SK-N-SH (cell line): ENCODE results near the gene ARHGAP40. TPM values are rescaled to one million over a fixed set of nuclear protein-coding genes. Genes with fewer than 3 reads are reported as not detected.

ENCODE experiments used
- CTCF ChIA-PET: fragments of 300-600, 350-600 bp; formaldehyde crosslinking; extraction: SDS; loops from one replicate; lab custom pipeline; 2021; lab: Yijun Ruan, JAX
- POLR2A ChIA-PET: fragments of 350-600 bp; sonication (Branson Sonifier 250); formaldehyde crosslinking; extraction: SDS; loops from one replicate; lab custom pipeline; 2020; ENCODE audit warnings: antibody characterized with exemption, inconsistent platforms; lab: Yijun Ruan, JAX
- DNase-seq: peaks from one replicate; pipeline ENCODE4 v3.0.0; 2012
- H2AFZ ChIP-seq: fragments of 200-600 bp; sonication (generic); 2 replicates; pipeline ENCODE4 v1.8.1; 2016; ENCODE audit warnings: antibody characterized with exemption, mild to moderate bottlenecking, low read depth
- H3F3A ChIP-seq: fragments of 200-600 bp; sonication (generic); replicated peaks from 2 replicates; pipeline ENCODE3; 2016; ENCODE audit warnings: antibody characterized with exemption, mild to moderate bottlenecking; ENCODE audit not compliant: insufficient read depth
- H3K27ac ChIP-seq, 2 experiments: fragments of 200-500 bp in 1 of 2; fragments of 200-600 bp in 1 of 2; sonication (Bioruptor generic) in 1 of 2; sonication (generic), shearing (Covaris generic) in 1 of 2; 2 replicates each; pipeline versions ENCODE4 v1.5.1 to v1.6.1; 2014 to 2016; ENCODE audit warnings: low read depth in 2 of 2, inconsistent platforms in 1 of 2, low read length in 1 of 2, mild to moderate bottlenecking in 1 of 2, mixed read lengths in 1 of 2
- H3K27me3 ChIP-seq: fragments of 200-600 bp; sonication (generic), shearing (Covaris generic); 2 replicates; pipeline ENCODE4 v1.6.1; 2016; ENCODE audit warnings: mixed run types; ENCODE audit not compliant: insufficient read depth
- H3K36me3 ChIP-seq, 2 experiments: fragments of 200-500 bp in 1 of 2; fragments of 200-600 bp in 1 of 2; sonication (Bioruptor generic) in 1 of 2; sonication (generic) in 1 of 2; replicated peaks in 1 of 2; 2 replicates each; pipeline versions ENCODE3 to v1.5.1; 2014 to 2016; ENCODE audit warnings: low read length in 1 of 2, mild to moderate bottlenecking in 1 of 2; ENCODE audit not compliant: insufficient read depth in 2 of 2, control insufficient read depth in 1 of 2
- H3K4me1 ChIP-seq, 2 experiments: fragments of 200-500 bp in 1 of 2; fragments of 200-600 bp in 1 of 2; sonication (Bioruptor generic) in 1 of 2; sonication (generic), shearing (Covaris generic) in 1 of 2; 2 replicates each; pipeline versions ENCODE4 v1.5.1 to v1.6.1; 2014 to 2016; ENCODE audit warnings: low read depth in 1 of 2, low read length in 1 of 2, mixed run types in 1 of 2; ENCODE audit not compliant: insufficient read depth in 2 of 2, control insufficient read depth in 1 of 2
- H3K4me2 ChIP-seq: fragments of 200-600 bp; sonication (generic), shearing (Covaris generic); 2 replicates; pipeline ENCODE4 v1.6.1; 2017; ENCODE audit warnings: mixed run types
- H3K4me3 ChIP-seq, 2 experiments: fragments of 200-500 bp in 1 of 2; fragments of 200-600 bp in 1 of 2; sonication (Bioruptor generic) in 1 of 2; sonication (generic), shearing (Covaris generic) in 1 of 2; 2 replicates each; pipeline versions ENCODE4 v1.5.1 to v1.8.1; 2014 to 2016; ENCODE audit warnings: low read depth in 2 of 2, inconsistent platforms in 1 of 2, low read length in 1 of 2, mild to moderate bottlenecking in 1 of 2, mixed read lengths in 1 of 2, moderate library complexity in 1 of 2
- H3K79me2 ChIP-seq: fragments of 200-600 bp; sonication (generic); 2 replicates; pipeline ENCODE4 v1.8.1; 2017; ENCODE audit warnings: mild to moderate bottlenecking; ENCODE audit not compliant: insufficient read depth
- H3K9ac ChIP-seq: fragments of 200-600 bp; sonication (generic); 2 replicates; pipeline ENCODE4 v1.6.1; 2017; ENCODE audit warnings: mixed run types
- H3K9me2 ChIP-seq: fragments of 200-600 bp; sonication (generic); 2 replicates; pipeline ENCODE4 v1.6.1; 2017; ENCODE audit warnings: mixed run types
- H3K9me3 ChIP-seq: fragments of 200-600 bp; sonication (generic); 2 replicates; pipeline ENCODE4 v1.6.1; 2017; ENCODE audit warnings: mixed run types, mild to moderate bottlenecking, moderate library complexity
- H4K20me1 ChIP-seq: fragments of 200-600 bp; sonication (generic); 2 replicates; pipeline ENCODE4 v1.6.1; 2017; ENCODE audit warnings: mild to moderate bottlenecking, mixed run types; ENCODE audit not compliant: insufficient read depth
- CHD2 ChIP-seq: fragments of 150-350 bp; IDR thresholded peaks from 2 replicates; pipeline ENCODE4 v1.6.1; 2018; ENCODE audit warnings: low read length; ENCODE audit not compliant: partially characterized antibody
- CTCF ChIP-seq: fragments of 200-600 bp; sonication (generic); IDR thresholded peaks from 2 replicates; pipeline ENCODE4 v1.6.1; 2017; ENCODE audit warnings: antibody characterized with exemption, mild to moderate bottlenecking, moderate library complexity
- ELF1 ChIP-seq: IDR thresholded peaks from 2 replicates; pipeline ENCODE4 v1.4.0; 2012
- FOSL2 ChIP-seq: IDR thresholded peaks from 2 replicates; pipeline ENCODE4 v1.4.0; 2012; ENCODE audit warnings: low read depth, mild to moderate bottlenecking, moderate library complexity, borderline replicate concordance
- FOXJ3 ChIP-seq: sonication (generic); formaldehyde crosslinking; IDR thresholded peaks from 2 replicates; pipeline ENCODE4 v1.5.1; 2020; ENCODE audit warnings: mild to moderate bottlenecking, missing genetic modification reagents
- GATA2 ChIP-seq: sonication (generic); formaldehyde crosslinking; IDR thresholded peaks from 2 replicates; pipeline ENCODE4 v1.5.0; 2020; ENCODE audit warnings: mild to moderate bottlenecking, missing genetic modification reagents
- IRF3 ChIP-seq: fragments of 150-350 bp; IDR thresholded peaks from 2 replicates; pipeline ENCODE4 v1.6.1; 2016; ENCODE audit warnings: mild to moderate bottlenecking, low read depth, low read length
- JUND ChIP-seq: IDR thresholded peaks from 2 replicates; pipeline ENCODE4 v1.4.0; 2012
- MAX ChIP-seq: IDR thresholded peaks from 2 replicates; pipeline ENCODE4 v1.4.0; 2012; ENCODE audit warnings: low read depth
- MEF2A ChIP-seq: IDR thresholded peaks from 2 replicates; pipeline ENCODE4 v1.4.0; 2012; ENCODE audit warnings: low read depth, borderline replicate concordance
- MXI1 ChIP-seq: IDR thresholded peaks from 2 replicates; pipeline ENCODE4 v1.6.1; 2012; ENCODE audit warnings: mild to moderate bottlenecking, low read depth, low read length, improper control_type of control experiment
- NFIC ChIP-seq: IDR thresholded peaks from 2 replicates; pipeline ENCODE4 v1.4.0; 2012; ENCODE audit warnings: borderline replicate concordance
- RFX5 ChIP-seq: IDR thresholded peaks from 2 replicates; pipeline ENCODE4 v1.6.1; 2012; ENCODE audit warnings: mild to moderate bottlenecking, improper control_type of control experiment, low read length
- SMC3 ChIP-seq: IDR thresholded peaks from 2 replicates; pipeline ENCODE4 v1.6.1; 2012; ENCODE audit warnings: low read depth, low read length, improper control_type of control experiment
- TCF12 ChIP-seq: IDR thresholded peaks from 2 replicates; pipeline ENCODE4 v1.4.0; 2012
- TEAD4 ChIP-seq: IDR thresholded peaks from 2 replicates; pipeline ENCODE4 v1.4.0; 2012; ENCODE audit warnings: mild to moderate bottlenecking, borderline replicate concordance; ENCODE audit not compliant: insufficient read depth
- USF2 ChIP-seq: fragments of 150-350 bp; IDR thresholded peaks from 2 replicates; pipeline ENCODE4 v1.6.1; 2017; ENCODE audit warnings: antibody characterized with exemption, low read length, low read depth, borderline replicate concordance
- YY1 ChIP-seq: IDR thresholded peaks from 2 replicates; pipeline ENCODE4 v1.4.0; 2012; ENCODE audit warnings: low read depth, mild to moderate bottlenecking
- ZBTB33 ChIP-seq: IDR thresholded peaks from 2 replicates; pipeline ENCODE4 v1.4.0; 2012; ENCODE audit warnings: low read depth, borderline replicate concordance
- WGBS: methylation state at CpG from one replicate; pipeline ENCODE4 v1.1.6; 2017; ENCODE audit warnings: low lambda C conversion rate; 5-methylcytosine and 5-hydroxymethylcytosine counted together
- polyA plus RNA-seq, 3 experiments: library from polyadenylated mRNA; depleted of rRNA; stranded (reverse); fragments of >200 nt; gene quantifications; 2 replicates each; pipeline ENCODE4 v1.2.3, GENCODE V29; 2012

Gene ARHGAP40
- polyA plus RNA-seq, 1 of the 3 experiments (the other 2 are of a cell fraction), result 0.02 TPM

- Histone ChIP-seq H3K27me3 (peaks cover 30% of the 10 kb centered on the region), H3K4me3 (no peak overlapping the region), H3K9ac (no peak overlapping the region), H3K27ac (no peak overlapping the region), H3K9me3 (no peaks in the 10 kb centered on the region), H3K36me3 (no peaks in the 10 kb centered on the region), H3K4me1 (peaks cover 0 to 7% of the 10 kb centered on the region in 2 experiments; a peak in 1 of 4 replicates), H2AFZ (no peak overlapping the region), H3F3A (no peaks in the 10 kb centered on the region), H3K9me2 (no peaks in the 10 kb centered on the region), H3K4me2 (no peak overlapping the region), H4K20me1 (no peaks in the 10 kb centered on the region), H3K79me2 (no peaks in the 10 kb centered on the region)
- 51% methylated on average over 4 of the region's 4 CpGs for WGBS
- CTCF ChIA-PET, result interaction anchor here (0.6 to 22.0 kb wide), 37 partner anchors 10 to 433 kb away, joined by 3 to 510 read pairs (median 6); partner anchors contain the start of genes ACTR5 and SLC32A1
- TF ChIP-seq ELF1, result no peak
- TF ChIP-seq SMC3, result no peak
- TF ChIP-seq MAX, result no peak
- no peak for TF ChIP-seq USF2
- no peak for TF ChIP-seq TCF12
- DNase-seq, result no peak
- POLR2A ChIA-PET, result no interaction called here
Observed at GRCh38 chr20:38650010-38650409, 48.4 kb downstream of the ARHGAP40 start.

- H3K9me2 ChIP-seq, result no peaks in the 10 kb centered on the region
- no peak overlapping the region for H3K9ac ChIP-seq
- no peak overlapping the region for H3K4me2 ChIP-seq
- H4K20me1 ChIP-seq, result no peaks in the 10 kb centered on the region
- no peaks in the 10 kb centered on the region for H3K9me3 ChIP-seq
- CTCF ChIA-PET, result interaction anchor here (1.2 to 22.0 kb wide), 8 partner anchors 9 to 397 kb away, joined by 3 to 510 read pairs (median 34); partner anchors contain the start of genes ACTR5 and SLC32A1
- POLR2A ChIA-PET, result no interaction called here
- 11% methylated on average over 2 of the region's 2 CpGs for WGBS
- H3K27me3 ChIP-seq, result peaks cover 22% of the 10 kb centered on the region
- TF ChIP-seq ZBTB33 (no peak), IRF3 (no peak), MEF2A (no peak), MXI1 (no peak), MAX (no peak), USF2 (no peak), GATA2 (no peak), YY1 (no peak), FOXJ3 (CRISPR knock-in tag) (no peak), CTCF (no peak), JUND (no peak), RFX5 (no peak), TCF12 (no peak), CHD2 (no peak), TEAD4 (no peak), FOSL2 (no peak), NFIC (no peak)
- no peak overlapping the region for H3K27ac ChIP-seq
- H3K36me3 ChIP-seq, result no peaks in the 10 kb centered on the region
- H3K79me2 ChIP-seq, result no peaks in the 10 kb centered on the region
- peaks cover 0 to 3% of the 10 kb centered on the region in 2 experiments; a peak in 1 of 4 replicates for H3K4me1 ChIP-seq
- no peak overlapping the region for H2AFZ ChIP-seq
- no peaks in the 10 kb centered on the region for H3F3A ChIP-seq
- no peak for DNase-seq
- no peak overlapping the region for H3K4me3 ChIP-seq
Observed at GRCh38 chr20:38651154-38651553, 49.5 kb downstream of the ARHGAP40 start.
